GM19395 (cell line): ENCODE results near the gene SLC17A2.
A peak's percentile ranks its signal among the peaks of the same experiment; 100 is the strongest.

Experiments
- ATAC-seq: cut with Tn5 transposase; IDR thresholded peaks from one replicate; pipeline ENCODE4 v1.9.1; 2021; ENCODE audit warnings: mild to moderate bottlenecking, moderate library complexity; ENCODE audit not compliant: unreplicated experiment

The SLC17A2 gene

GRCh38 chr6:25930532-25931410 is at the start of gene SLC17A2:
Gene SLC17A2 (minus strand): TSS chr6:25930691. CDS start chr6:25925796, 4,895 bp downstream.
- no peak for ATAC-seq

- no peak for ATAC-seq
These were observed 45.6 kb upstream of the SLC17A2 start for GRCh38 chr6:25975923-25976560.

- no peak for ATAC-seq
These were observed 43.5 kb upstream of the SLC17A2 start for GRCh38 chr6:25973923-25974555.

- no peak for ATAC-seq
These were observed 42.4 kb upstream of the SLC17A2 start for GRCh38 chr6:25972902-25973301.

- ATAC-seq, result no peak
These were observed 41.6 kb upstream of the SLC17A2 start for GRCh38 chr6:25972128-25972527.

GRCh38 chr6:25971187-25971821 is 40.8 kb upstream of the SLC17A2 start:
- ATAC-seq, result no peak

- ATAC-seq, result no peak
These were observed 38.3 kb upstream of the SLC17A2 start for GRCh38 chr6:25968769-25969168.

- no peak for ATAC-seq
These were observed 36.2 kb upstream of the SLC17A2 start for GRCh38 chr6:25966711-25967110.

GRCh38 chr6:25965058-25965457 is 34.6 kb upstream of the SLC17A2 start:
- ATAC-seq, result no peak

GRCh38 chr6:25963426-25964123 is 33.1 kb upstream of the SLC17A2 start:
- ATAC-seq, result no peak

- ATAC-seq, result peak; percentile 82
These were observed 31.9 kb upstream of the SLC17A2 start, which contains the start of gene TRIM38 for GRCh38 chr6:25962149-25963127. Gene TRIM38 (plus strand): TSS chr6:25962802. CDS start chr6:25966523, 3,721 bp downstream.

GRCh38 chr6:25961619-25962148 is 31.2 kb upstream of the SLC17A2 start:
- ATAC-seq, result no peak

- ATAC-seq, result no peak
These were observed 30.2 kb upstream of the SLC17A2 start for GRCh38 chr6:25960734-25961133.

- no peak for ATAC-seq
These were observed 29.5 kb upstream of the SLC17A2 start for GRCh38 chr6:25959890-25960536.

GRCh38 chr6:25958700-25959162 is 28.2 kb upstream of the SLC17A2 start:
- ATAC-seq, result no peak

- ATAC-seq, result no peak
These were observed 25.7 kb upstream of the SLC17A2 start for GRCh38 chr6:25956226-25956625.

- no peak for ATAC-seq
These were observed 24.3 kb upstream of the SLC17A2 start for GRCh38 chr6:25954756-25955155.

- no peak for ATAC-seq
These were observed 23.2 kb upstream of the SLC17A2 start for GRCh38 chr6:25953733-25954132.
